ENCODE results near the gene TMEM229A. TPM values are rescaled to one million over a fixed set of nuclear protein-coding genes. Genes with fewer than 3 reads are reported as not detected.
A peak's percentile ranks its signal among the peaks of the same experiment; 100 is the strongest.
"Not testable (repeated sequence)": the region's sequence is repeated elsewhere in the genome, so short reads cannot be mapped to it uniquely, and the experiment has no call there.

The TMEM229A gene
- not detected for polyA plus RNA-seq (2012; ENCODE audit: low read depth, missing spikeins)

- TF ChIP-seq POU2F2 (IDR thresholded peaks at IDR 0.05; ENCODE audit: low read depth, low read length) (no peak), POLR2A (IDR thresholded peaks at IDR 0.05; ENCODE audit: low read depth, low read length) (no peak), POLR2AphosphoS5 (IDR thresholded peaks at IDR 0.05; ENCODE audit: low read depth, low read length) (no peak), TAF1 (IDR thresholded peaks at IDR 0.05; ENCODE audit: low read depth, low read length) (no peak)
- no peak for FAIRE-seq
- peak; percentile 37 for DNase-seq (ENCODE audit: insufficient read length, low spot score)
Measured at GRCh38 chr7:124032369-124033094, at the start of gene TMEM229A. Gene TMEM229A, minus strand, starts transcription at chr7:124033067. Its CDS starts 64 bp downstream, at chr7:124033003.

- not testable (repeated sequence) for DNase-seq (ENCODE audit: insufficient read length, low spot score); FAIRE-seq
Measured at GRCh38 chr7:124082234-124082633, 49.4 kb upstream of the TMEM229A start.

- DNase-seq (ENCODE audit: insufficient read length, low spot score), result no peak
- FAIRE-seq, result no peak
- TF ChIP-seq POLR2AphosphoS5 (IDR thresholded peaks at IDR 0.05; ENCODE audit: low read depth, low read length), result no peak
- no peak for TF ChIP-seq SPI1 (IDR thresholded peaks at IDR 0.05; ENCODE audit: low read depth, low read length)
- TF ChIP-seq POLR2A (IDR thresholded peaks at IDR 0.05; ENCODE audit: low read depth, low read length), result no peak
- no peak for TF ChIP-seq PAX5 (IDR thresholded peaks at IDR 0.05; ENCODE audit: insufficient read depth, low read length, severe bottlenecking)
- no peak for TF ChIP-seq POU2F2 (IDR thresholded peaks at IDR 0.05; ENCODE audit: low read depth, low read length)
- TF ChIP-seq TAF1 (IDR thresholded peaks at IDR 0.05; ENCODE audit: low read depth, low read length), result no peak
Measured at GRCh38 chr7:124077546-124077945, 44.7 kb upstream of the TMEM229A start.

GRCh38 chr7:124076841-124077240 lies 44.0 kb upstream of the TMEM229A start:
- no peak for DNase-seq (ENCODE audit: insufficient read length, low spot score)
- TF ChIP-seq PAX5 (IDR thresholded peaks at IDR 0.05; ENCODE audit: insufficient read depth, low read length, severe bottlenecking) (no peak), POLR2A (IDR thresholded peaks at IDR 0.05; ENCODE audit: low read depth, low read length) (no peak), TAF1 (IDR thresholded peaks at IDR 0.05; ENCODE audit: low read depth, low read length) (no peak), POLR2AphosphoS5 (IDR thresholded peaks at IDR 0.05; ENCODE audit: low read depth, low read length) (no peak), POU2F2 (IDR thresholded peaks at IDR 0.05; ENCODE audit: low read depth, low read length) (no peak), SPI1 (IDR thresholded peaks at IDR 0.05; ENCODE audit: low read depth, low read length) (no peak)
- FAIRE-seq, result no peak

GRCh38 chr7:124074007-124074406 lies 41.1 kb upstream of the TMEM229A start:
- DNase-seq (ENCODE audit: insufficient read length, low spot score), result no peak
- FAIRE-seq, result no peak
- TF ChIP-seq PAX5 (IDR thresholded peaks at IDR 0.05; ENCODE audit: insufficient read depth, low read length, severe bottlenecking), result no peak
- no peak for TF ChIP-seq POLR2AphosphoS5 (IDR thresholded peaks at IDR 0.05; ENCODE audit: low read depth, low read length)
- no peak for TF ChIP-seq TAF1 (IDR thresholded peaks at IDR 0.05; ENCODE audit: low read depth, low read length)
- TF ChIP-seq POU2F2 (IDR thresholded peaks at IDR 0.05; ENCODE audit: low read depth, low read length), result no peak
- TF ChIP-seq POLR2A (IDR thresholded peaks at IDR 0.05; ENCODE audit: low read depth, low read length), result no peak
- TF ChIP-seq SPI1 (IDR thresholded peaks at IDR 0.05; ENCODE audit: low read depth, low read length), result no peak

GRCh38 chr7:124073310-124073645 lies 40.4 kb upstream of the TMEM229A start:
- DNase-seq (ENCODE audit: insufficient read length, low spot score) (no peak), FAIRE-seq (no peak)
- TF ChIP-seq POLR2AphosphoS5 (IDR thresholded peaks at IDR 0.05; ENCODE audit: low read depth, low read length) (no peak), POU2F2 (IDR thresholded peaks at IDR 0.05; ENCODE audit: low read depth, low read length) (no peak), POLR2A (IDR thresholded peaks at IDR 0.05; ENCODE audit: low read depth, low read length) (no peak), TAF1 (IDR thresholded peaks at IDR 0.05; ENCODE audit: low read depth, low read length) (no peak), SPI1 (IDR thresholded peaks at IDR 0.05; ENCODE audit: low read depth, low read length) (no peak), PAX5 (IDR thresholded peaks at IDR 0.05; ENCODE audit: insufficient read depth, low read length, severe bottlenecking) (no peak)

GRCh38 chr7:124072603-124073309 lies 39.9 kb upstream of the TMEM229A start:
- no peak for TF ChIP-seq PAX5 (IDR thresholded peaks at IDR 0.05; ENCODE audit: insufficient read depth, low read length, severe bottlenecking)
- TF ChIP-seq POLR2AphosphoS5 (IDR thresholded peaks at IDR 0.05; ENCODE audit: low read depth, low read length), result no peak
- no peak for TF ChIP-seq SPI1 (IDR thresholded peaks at IDR 0.05; ENCODE audit: low read depth, low read length)
- TF ChIP-seq POU2F2 (IDR thresholded peaks at IDR 0.05; ENCODE audit: low read depth, low read length), result no peak
- TF ChIP-seq TAF1 (IDR thresholded peaks at IDR 0.05; ENCODE audit: low read depth, low read length), result no peak
- no peak for TF ChIP-seq POLR2A (IDR thresholded peaks at IDR 0.05; ENCODE audit: low read depth, low read length)
- FAIRE-seq, result no peak
- no peak for DNase-seq (ENCODE audit: insufficient read length, low spot score)

GRCh38 chr7:124071843-124072242 lies 39.0 kb upstream of the TMEM229A start:
- DNase-seq (ENCODE audit: insufficient read length, low spot score) (no peak), FAIRE-seq (no peak)
- TF ChIP-seq POLR2A (IDR thresholded peaks at IDR 0.05; ENCODE audit: low read depth, low read length) (no peak), TAF1 (IDR thresholded peaks at IDR 0.05; ENCODE audit: low read depth, low read length) (no peak), PAX5 (IDR thresholded peaks at IDR 0.05; ENCODE audit: insufficient read depth, low read length, severe bottlenecking) (no peak), POU2F2 (IDR thresholded peaks at IDR 0.05; ENCODE audit: low read depth, low read length) (no peak), POLR2AphosphoS5 (IDR thresholded peaks at IDR 0.05; ENCODE audit: low read depth, low read length) (no peak), SPI1 (IDR thresholded peaks at IDR 0.05; ENCODE audit: low read depth, low read length) (no peak)

- no peak for FAIRE-seq
- no peak for DNase-seq (ENCODE audit: insufficient read length, low spot score)
- TF ChIP-seq POLR2A (IDR thresholded peaks at IDR 0.05; ENCODE audit: low read depth, low read length) (no peak), POU2F2 (IDR thresholded peaks at IDR 0.05; ENCODE audit: low read depth, low read length) (no peak), POLR2AphosphoS5 (IDR thresholded peaks at IDR 0.05; ENCODE audit: low read depth, low read length) (no peak), PAX5 (IDR thresholded peaks at IDR 0.05; ENCODE audit: insufficient read depth, low read length, severe bottlenecking) (no peak), SPI1 (IDR thresholded peaks at IDR 0.05; ENCODE audit: low read depth, low read length) (no peak), TAF1 (IDR thresholded peaks at IDR 0.05; ENCODE audit: low read depth, low read length) (no peak)
Measured at GRCh38 chr7:124062171-124062570, 29.3 kb upstream of the TMEM229A start.
